GM21528 (cell line): ENCODE measurements around the gene ADO.
"Not testable (repeated sequence)": the region's sequence is repeated elsewhere in the genome, so short reads cannot be mapped to it uniquely, and the experiment has no call there.

ENCODE experiments used
- ATAC-seq: cut with Tn5 transposase; IDR thresholded peaks from one replicate; pipeline ENCODE4 v1.9.1; 2021; ENCODE audit warnings: mild to moderate bottlenecking, moderate library complexity; ENCODE audit not compliant: unreplicated experiment, low FRiP score

ADO gene

DNA sequence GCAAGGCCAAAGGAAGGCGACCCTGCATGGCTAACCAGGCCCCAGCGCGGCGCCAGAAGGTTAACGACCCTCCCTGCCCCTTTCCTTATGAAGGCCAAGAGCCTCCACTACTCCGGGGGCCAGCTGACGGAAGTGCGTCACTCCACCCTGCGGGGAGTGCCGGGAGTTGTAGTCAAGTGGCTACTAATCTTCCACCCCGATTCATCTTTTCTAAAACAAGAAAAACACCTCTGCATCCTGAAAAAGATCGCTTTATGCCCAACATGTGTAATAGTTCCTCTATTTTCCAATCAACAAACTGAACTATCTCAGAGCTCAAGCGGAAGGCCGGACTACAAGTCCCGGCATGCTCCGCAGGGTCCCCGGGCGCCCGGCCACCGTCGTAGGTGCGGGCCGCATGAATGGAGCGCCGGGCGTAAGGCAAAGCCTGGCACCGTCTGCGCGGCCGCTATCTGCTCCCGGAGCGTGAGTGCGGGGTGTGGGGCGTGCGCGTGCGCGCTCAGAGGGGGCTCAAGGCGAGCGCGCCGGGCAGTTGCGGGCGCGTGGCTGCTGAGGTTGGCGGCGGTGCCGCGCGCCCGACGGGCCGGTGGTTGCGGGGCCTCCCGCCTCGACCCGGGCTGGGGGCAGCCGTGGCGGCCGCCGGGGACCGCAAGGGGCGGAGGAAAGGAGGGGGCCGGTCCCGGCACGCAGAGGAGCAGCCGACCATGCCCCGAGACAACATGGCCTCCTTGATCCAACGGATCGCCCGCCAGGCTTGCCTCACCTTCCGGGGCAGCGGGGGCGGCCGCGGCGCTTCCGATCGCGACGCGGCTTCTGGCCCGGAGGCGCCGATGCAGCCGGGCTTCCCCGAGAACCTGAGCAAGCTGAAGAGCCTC is at the start of gene ADO:
Gene ADO, plus strand, starts transcription at position 365 of the 875 bp plus-strand sequence. Its CDS starts 340 bp downstream, at position 705.
- ATAC-seq = peak; percentile 91

DNA sequence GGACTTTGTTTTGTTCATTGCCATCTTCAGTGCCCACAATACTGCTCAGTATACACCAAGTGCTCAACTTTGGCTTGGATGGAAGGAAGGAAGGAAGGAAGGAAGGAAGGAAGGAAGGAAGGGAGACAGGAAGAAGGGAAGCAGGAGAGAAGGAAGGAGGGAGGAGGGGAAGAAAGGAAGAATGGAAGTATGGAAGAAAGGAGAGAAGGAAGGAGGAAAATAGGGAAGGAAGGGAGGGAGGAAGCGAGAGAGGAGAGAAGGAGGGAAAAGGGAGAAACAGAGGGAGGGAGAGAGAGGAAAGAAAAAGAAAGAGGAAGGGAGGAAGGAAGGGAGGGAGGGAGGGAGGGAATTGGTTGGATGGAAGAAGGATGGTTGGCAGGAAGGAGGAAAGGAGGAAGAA is 49.6 kb upstream of the ADO start:
- ATAC-seq = no peak

DNA sequence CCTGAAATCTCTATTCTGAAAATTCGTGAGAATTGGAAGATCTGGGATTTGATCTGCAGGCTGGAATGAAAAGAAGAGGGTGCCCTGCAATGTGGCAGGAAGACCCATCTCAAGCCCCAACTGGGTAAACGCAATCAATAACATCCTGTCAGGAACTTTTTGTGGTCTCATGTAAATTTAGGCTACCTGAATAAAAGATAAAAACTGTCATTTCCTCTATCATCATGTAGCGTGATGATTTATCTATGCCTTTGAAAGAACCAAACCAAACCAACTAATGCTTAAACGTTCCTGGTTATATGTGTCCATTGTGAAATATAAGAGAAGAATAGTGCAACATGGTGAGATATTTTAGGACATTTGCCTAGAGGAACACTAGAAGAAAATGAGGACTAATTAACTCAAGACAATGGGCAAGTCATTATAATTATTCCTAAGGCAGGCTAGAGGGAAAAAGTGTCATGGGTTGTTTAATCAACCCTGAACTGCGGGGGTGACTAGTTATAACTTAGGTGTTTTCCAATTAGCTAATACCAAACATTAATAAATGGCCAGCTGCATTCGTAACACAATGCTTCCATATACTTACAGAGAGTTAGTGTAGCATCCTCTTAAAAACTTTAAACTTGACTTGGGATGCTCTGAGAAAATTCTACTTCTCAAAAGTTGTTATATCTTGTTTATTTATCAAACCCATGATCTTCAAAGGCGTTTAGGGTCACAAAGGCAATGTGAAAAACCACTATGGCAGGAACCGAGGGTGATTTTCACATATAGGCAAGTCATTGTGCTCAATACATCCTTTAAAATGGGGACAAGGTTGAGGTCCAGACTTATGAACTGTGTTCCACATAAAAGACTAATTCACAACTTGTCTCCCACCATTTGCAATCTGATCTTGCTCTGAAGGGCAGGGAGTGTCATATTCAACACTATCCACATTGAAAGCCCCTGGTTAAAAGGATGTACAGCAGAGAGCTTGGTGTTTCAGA is 48.6 kb upstream of the ADO start:
- no peak for ATAC-seq

DNA sequence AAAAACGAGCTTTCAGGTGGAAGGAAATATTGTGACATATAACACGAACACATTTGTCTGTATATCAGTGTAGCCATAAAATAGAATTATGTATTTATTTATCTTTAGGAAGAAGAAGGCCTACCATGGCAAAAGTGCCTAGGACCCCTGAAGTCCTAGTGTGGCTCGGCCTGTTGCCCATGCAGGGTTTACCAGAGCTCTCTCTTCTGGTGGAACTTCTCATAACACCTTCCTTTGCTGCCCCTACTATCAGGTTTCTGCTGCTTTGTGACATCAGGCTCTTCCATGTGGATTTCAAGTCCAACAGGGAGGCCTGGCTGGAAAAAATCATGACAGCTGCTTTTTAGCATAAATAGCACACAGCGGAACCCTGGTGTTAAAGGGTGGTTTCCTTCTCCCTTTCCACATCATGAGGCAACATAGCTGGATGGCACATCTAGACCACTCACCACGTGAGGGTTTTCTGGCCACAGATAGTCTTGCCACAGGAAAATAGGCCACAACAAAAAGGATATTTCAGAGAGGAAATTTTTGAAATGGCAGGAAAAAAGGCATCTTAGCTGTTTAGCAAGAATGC is 44.8 kb upstream of the ADO start:
- ATAC-seq = no peak

DNA sequence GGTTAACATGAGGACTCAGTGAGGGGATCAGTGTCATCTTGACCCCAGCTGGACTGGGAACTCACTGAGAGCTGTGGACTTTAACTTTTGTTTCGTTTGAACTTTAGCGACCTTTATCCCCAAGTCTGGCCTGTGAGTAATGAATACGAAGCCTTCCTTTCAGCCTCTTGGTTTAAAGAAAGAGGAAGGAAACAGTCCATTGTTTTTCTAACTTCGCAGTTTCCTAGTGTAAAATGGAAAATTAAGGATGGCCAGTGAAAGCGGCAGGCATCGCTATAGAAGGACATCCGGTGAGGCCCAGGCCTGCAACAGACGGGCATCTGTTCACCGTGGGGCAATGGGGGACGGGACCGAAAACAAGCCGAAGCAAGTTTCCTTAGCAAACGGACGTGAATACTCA is 44.1 kb upstream of the ADO start:
- ATAC-seq = no peak

DNA sequence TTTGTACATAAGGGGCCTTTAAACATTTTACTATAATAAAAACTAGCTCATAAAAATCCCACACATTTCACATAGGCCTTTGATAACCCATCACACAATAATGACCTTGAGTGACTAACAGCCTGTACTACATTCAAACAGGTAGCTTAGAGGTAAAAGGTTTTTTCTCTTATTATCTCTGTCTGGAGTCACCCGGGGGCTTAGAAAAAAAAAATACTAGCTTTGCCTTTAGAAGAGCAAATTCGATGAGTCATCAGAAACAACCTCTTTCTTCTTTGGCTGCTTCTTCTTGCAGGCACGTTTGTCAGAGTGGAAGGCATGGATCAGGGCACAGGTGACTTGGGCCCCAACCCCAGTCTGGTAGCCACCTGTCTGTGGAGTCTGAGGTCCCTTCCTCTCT is 43.4 kb upstream of the ADO start:
- ATAC-seq = no peak

DNA sequence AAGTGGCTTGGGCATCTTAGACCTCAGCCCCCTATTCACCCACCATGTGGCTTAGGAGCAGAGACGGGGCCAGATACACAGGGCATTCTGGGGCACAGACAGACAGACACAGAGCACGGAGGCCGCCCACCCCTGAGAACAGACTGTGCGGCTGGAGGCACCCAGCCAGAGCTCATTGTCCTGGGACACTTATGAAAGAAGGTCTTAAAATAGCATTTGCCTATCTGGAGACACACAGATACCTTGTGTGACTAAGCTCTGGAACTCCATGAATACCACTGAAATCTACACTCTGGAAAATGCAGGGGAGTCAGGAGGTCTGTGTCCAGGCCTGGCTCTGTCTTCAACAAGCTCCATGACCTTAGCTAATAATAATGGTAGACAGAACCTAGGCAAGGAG is 41.4 kb upstream of the ADO start:
- ATAC-seq = no peak

DNA sequence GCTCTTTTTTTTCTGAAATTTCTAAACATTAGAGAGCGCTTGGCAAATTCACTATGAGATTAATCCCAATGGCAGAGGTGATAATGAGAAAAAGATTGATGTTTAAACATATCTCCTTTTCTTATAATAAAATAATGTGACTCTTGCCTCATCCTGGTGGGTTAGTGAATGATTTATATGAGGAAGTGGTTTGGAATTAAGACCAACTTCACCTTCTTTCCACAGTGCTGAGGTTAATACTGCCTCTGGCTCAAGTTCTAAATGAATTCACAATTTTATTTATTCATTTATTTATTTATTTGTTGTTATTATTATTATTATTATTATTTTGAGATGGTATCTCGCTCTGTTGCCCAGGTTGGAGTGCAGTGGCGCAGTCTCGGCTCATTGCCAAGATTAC is 40.5 kb upstream of the ADO start:
- no peak for ATAC-seq

DNA sequence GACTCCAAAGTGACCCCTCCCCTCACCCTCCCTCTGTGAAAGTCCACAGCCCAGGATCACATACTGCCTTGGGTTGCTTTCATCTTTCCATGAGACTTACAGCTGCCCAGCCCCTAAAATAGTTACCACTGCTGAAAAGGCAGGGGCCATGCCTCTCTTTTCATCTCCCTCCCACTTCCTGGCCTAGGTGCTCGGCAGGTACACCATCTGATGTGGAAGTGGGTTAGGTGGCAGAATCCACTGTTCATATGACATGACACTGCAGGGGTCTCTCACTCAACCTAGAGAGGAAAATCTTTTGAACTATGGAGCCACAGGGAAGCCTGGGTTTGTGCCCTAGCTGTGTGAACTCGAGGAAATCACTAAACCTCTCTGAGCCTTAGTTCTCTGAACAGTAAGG is 38.8 kb upstream of the ADO start:
- no peak for ATAC-seq

DNA sequence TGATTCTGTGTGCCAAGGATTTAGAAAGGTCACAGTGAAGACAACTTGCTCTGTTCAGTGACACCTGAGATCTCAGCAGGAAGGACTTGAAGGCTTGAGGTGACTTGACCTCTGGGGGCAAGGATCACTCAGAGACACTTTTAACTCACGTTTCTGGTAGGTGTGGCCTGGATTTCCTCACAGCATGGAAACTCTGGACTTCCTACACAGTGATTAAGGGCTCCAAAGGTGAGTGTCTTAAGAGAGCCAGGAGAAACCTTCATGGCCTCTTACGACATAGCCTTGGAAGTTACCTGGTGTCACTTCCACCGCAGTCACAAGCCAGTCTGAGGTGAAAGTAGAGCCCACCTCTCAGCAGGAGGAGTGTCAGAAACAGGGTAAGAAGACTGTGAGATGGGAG is 38.1 kb upstream of the ADO start:
- no peak for ATAC-seq

DNA sequence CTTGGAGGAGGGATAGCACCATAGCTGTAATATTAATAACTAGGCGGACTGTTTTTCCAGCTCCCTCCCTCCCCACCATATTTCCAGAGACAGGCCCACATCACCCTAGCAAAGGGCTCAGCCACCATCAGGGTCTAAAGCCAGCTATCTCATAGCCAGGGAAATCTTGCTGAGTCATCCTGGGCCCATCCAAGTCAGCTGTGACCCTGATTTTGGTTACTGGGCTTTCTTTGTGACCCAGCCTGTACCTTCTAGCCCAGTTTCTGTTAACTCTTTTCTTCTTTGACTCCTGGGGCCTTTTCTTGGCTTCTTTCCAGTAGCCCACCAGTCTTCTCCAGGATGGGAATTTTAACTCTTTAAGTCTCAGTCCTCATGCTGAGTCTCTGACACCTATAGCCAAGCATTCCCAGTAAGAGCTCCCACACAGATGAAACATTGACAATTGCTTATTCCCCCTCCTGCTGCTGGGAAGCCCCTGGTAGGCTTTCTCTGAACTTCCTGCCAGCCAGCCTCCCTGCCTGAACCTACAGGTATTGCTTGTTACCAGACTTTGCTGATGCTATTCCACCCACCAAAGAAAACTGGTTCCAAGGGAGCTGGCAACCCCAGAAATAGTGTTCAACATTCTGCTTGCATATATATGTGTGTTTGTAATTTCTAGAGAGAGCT is 34.8 kb upstream of the ADO start:
- ATAC-seq = no peak

DNA sequence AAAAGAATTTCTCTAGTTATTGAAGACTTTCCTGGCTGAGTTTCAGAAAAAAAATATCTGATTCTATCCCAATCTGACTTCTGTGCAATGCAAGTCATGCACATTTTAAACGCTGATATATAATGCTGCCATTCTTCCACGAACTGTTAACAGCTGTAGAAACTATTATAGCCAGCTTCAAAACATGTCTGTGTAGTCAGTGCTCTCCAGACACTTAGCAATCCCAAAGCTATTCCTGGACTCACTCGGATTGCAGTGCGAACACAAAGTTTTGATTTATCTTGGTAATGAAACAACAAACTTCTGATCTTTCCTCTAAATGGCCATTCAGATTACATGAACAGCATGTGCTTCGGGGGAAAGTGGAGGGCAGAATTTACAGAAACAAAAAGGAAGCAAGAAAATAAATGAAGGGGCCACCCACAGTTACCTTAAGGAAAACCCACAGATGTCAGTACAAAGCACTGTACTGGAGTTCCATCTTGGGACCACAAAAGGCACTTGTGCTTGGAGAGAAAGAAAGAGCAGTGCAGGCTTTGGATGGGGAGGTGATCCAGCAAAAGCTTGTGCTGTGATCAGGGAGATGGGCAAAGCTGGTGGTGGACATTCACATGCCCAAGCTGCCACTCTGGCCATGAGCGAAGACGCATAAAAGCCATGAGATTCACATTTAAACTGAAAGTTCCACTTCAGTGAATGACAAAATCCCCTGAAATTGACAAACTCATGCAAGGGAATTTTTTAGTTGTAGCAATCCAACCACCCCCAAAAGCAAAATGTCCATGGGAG is 32.1 kb upstream of the ADO start:
- ATAC-seq = no peak

DNA sequence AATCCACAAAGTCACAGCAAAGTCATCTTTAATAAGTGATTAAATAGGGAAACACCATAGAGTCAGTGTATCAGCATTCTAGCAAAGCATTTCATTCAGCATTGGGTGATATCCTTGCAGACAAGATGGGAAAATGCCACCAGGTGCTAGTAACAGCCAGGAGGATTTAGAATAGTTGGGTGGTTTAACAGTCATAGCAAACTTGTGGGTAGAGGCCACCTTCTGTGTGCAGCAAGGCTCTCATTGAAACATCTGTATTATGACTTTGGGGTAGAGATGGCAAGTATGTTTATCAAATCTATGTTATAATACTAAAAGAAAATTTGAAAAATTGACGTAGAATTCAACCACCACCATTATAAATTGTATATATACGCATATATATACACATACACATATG is 26.4 kb upstream of the ADO start:
- ATAC-seq = no peak

DNA sequence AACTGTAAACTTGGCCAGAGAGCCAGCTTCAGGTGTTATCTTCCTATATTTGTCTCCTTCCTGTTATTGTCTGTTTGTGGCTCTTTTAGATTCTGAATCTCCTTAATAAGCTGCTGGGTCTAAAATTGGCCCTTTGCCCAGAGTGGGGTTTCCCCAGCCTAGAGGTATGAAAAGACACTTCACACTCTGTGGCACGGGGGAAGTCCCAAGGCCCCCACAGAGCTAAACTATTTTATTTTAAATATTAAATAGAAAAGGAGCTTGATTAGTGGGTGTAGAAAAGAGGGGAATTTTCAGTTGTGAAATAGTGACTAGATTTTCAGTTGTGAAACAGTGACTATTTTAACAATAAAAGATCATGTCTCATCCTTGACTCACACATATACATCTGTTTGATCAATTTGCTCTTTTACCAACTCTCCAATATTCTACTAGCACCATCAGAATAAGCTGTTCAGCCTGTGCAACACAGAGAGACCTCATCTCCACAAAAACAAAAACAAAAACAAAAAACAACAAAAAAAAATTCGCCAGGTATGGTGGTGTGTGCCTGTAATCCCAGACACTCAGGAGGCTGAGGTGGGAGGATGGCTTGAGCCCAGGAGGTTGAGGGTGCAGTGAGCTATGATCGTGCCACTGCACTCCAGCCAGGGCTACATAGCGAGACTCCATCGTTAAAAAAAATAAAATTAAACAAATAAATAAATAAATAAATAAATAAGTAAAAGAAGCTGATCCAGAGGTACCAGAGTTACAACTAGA is 24.9 kb upstream of the ADO start:
- peak; percentile 93 for ATAC-seq

DNA sequence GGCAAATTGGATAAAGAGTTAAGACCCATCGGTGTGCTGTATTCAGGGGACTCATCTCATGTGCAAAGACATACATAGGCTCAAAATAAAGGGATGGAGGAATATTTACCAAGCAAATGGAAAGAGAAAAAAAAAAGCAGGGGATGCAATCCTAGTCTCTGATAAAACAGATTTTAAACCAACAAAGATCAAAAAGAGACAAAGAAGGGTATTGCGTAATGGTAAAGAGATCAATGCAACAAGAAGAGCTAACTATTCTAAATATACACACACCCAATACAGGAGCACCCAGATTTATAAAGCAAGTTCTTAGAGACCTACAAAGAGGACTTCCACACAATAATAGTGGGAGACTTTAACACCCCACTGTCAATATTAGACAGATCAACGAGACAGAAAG is 20.0 kb upstream of the ADO start:
- ATAC-seq = not testable (repeated sequence)

DNA sequence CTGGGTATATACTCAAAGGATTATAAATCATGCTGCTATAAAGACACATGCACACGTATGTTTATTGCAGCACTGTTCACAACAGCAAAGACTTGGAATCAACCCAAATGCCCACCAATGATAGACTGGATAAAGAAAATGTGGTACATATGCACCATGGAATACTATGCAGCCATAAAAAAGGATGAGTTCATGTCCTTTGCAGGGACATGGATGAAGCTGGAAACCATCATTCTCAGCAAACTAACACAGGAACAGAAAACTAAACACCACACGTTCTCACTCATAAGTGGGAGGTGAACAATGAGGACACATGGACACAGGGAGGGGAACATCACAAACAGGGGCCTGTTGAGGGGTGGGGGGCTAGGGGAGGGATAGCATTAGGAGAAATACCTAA is 16.2 kb upstream of the ADO start:
- ATAC-seq = not testable (repeated sequence)

DNA sequence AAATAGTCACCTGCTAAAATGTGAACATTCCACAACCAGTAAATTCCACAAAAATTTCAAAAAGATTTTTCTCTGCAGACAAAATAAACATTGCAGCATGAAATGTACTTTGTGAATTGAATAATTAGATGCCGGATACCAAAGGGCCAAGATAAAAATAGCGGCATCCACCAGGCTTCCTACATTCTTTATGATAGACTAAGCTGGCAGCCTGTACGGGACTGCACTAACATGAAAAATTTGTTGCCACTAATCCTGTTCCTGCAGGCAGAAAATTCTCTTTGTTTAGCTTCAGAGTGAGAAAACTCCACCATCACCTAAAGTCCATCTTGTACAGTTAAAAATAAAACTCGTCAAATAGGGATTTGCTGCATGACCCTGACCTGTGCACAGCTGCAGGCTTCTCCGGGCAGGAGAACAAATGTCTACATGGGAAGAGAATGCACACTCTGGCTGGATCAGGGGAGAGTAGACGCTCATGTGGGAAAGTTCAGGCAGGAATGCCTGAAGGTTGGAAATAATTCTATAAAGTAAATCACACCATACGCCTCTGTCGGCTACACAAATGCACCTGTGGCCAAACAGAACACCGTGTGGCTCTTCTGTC is 15.6 kb upstream of the ADO start:
- no peak for ATAC-seq

DNA sequence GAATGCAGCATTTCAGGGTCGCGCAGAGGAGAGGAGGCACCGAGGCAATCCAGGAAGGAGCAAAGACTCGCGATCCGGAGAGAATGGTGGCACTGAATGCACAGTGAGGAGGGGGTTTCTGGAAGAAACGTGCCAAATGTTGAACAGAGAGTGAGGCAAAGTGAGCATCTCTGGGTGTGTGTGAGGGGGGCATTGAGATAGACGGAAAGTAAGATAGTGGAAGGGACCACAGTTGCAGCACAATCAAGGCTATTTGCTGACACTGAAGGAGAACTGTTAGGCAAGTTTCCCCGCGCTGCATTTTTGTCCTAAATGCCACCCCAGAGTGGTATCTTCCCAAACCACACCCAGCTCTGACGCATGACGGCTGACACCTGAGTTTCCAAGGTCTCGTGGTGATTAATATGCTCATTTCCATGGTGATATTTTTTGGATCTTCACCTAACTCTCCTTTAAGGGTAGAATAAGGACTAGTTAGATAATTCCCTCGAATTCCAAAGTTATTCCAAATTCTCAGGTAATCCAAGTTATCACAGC is 14.4 kb upstream of the ADO start:
- ATAC-seq = no peak
